Embryonic facial prominence (tissue), 1 donor: ENCODE measurements around the gene GFRA1.

Experiments
- DNase-seq: peaks from one replicate; pipeline ENCODE4 v3.0.0-alpha.2; 2016; ENCODE audit errors: extremely low spot score

Gene GFRA1

GRCh38 chr10:116271593-116272439, 1.2 kb downstream of the GFRA1 start:
- DNase-seq: no peak

GRCh38 chr10:116270771-116271592, 2.0 kb downstream of the GFRA1 start:
- DNase-seq: no peak

- DNase-seq: no peak
Measured at GRCh38 chr10:116270126-116270770, 2.8 kb downstream of the GFRA1 start.

- DNase-seq: no peak
Measured at GRCh38 chr10:116269619-116270018, 3.4 kb downstream of the GFRA1 start.

- no peak for DNase-seq
Measured at GRCh38 chr10:116268976-116269375, 4.0 kb downstream of the GFRA1 start.

GRCh38 chr10:116265686-116266085, 7.3 kb downstream of the GFRA1 start:
- no peak for DNase-seq

GRCh38 chr10:116263870-116264655, 8.9 kb downstream of the GFRA1 start:
- no peak for DNase-seq

GRCh38 chr10:116262678-116263077, 10.3 kb downstream of the GFRA1 start:
- no peak for DNase-seq

- no peak for DNase-seq
Measured at GRCh38 chr10:116260599-116260998, 12.4 kb downstream of the GFRA1 start.

- DNase-seq: no peak
Measured at GRCh38 chr10:116259638-116260037, 13.4 kb downstream of the GFRA1 start.

- no peak for DNase-seq
Measured at GRCh38 chr10:116257785-116258184, 15.2 kb downstream of the GFRA1 start.

- no peak for DNase-seq
Measured at GRCh38 chr10:116256752-116257259, 16.2 kb downstream of the GFRA1 start.

GRCh38 chr10:116255886-116256751, 16.9 kb downstream of the GFRA1 start:
- no peak for DNase-seq

GRCh38 chr10:116254422-116255155, 18.4 kb downstream of the GFRA1 start:
- no peak for DNase-seq

- DNase-seq: no peak
Measured at GRCh38 chr10:116253716-116254115, 19.3 kb downstream of the GFRA1 start.

- no peak for DNase-seq
Measured at GRCh38 chr10:116251602-116252395, 21.2 kb downstream of the GFRA1 start.

GRCh38 chr10:116247691-116248090, 25.3 kb downstream of the GFRA1 start:
- DNase-seq: no peak

GRCh38 chr10:116246263-116246662, 26.7 kb downstream of the GFRA1 start:
- DNase-seq: no peak

- DNase-seq: no peak
Measured at GRCh38 chr10:116245156-116245555, 27.9 kb downstream of the GFRA1 start.
